HG03025 (cell line): ENCODE results near the gene OR51I2.

Source experiments
- ATAC-seq: cut with Tn5 transposase; IDR thresholded peaks from one replicate; pipeline ENCODE4 v1.9.1; 2021; ENCODE audit warnings: mild to moderate bottlenecking, moderate library complexity; ENCODE audit not compliant: unreplicated experiment, low FRiP score

Gene OR51I2

GRCh38 chr11:5505363-5506048 lies 56.4 kb downstream of the OR51I2 start:
- no peak for ATAC-seq
